H9 (cell line): ENCODE results near the gene HMGCLL1. TPM values are rescaled to one million over a fixed set of nuclear protein-coding genes. Genes with fewer than 3 reads are reported as not detected.

Experiments
- DNase-seq: peaks from one replicate; pipeline ENCODE4 v3.0.0-alpha.2; 2017
- H2AFZ ChIP-seq: one replicate; pipeline ENCODE4 v1.6.1; 2013; ENCODE audit warnings: mild to moderate bottlenecking, low read length, control low read depth, moderate library complexity
- H2AK5ac ChIP-seq: 2 replicates; pipeline ENCODE4 v1.6.1; 2013; ENCODE audit warnings: low read length, control low read depth, mixed read lengths; ENCODE audit not compliant: insufficient read length
- H2BK120ac ChIP-seq: one replicate; pipeline ENCODE4 v1.6.1; 2013; ENCODE audit warnings: low read depth, mild to moderate bottlenecking, low read length, control low read depth, inconsistent platforms; ENCODE audit not compliant: poor library complexity, severe bottlenecking
- H2BK12ac ChIP-seq: 2 replicates; pipeline ENCODE4 v1.6.1; 2013; ENCODE audit warnings: low read length, control low read depth, mixed read lengths, low read depth; ENCODE audit not compliant: insufficient read length
- H2BK15ac ChIP-seq: 2 replicates; pipeline ENCODE4 v1.6.1; 2013; ENCODE audit warnings: low read depth, low read length, control low read depth
- H2BK20ac ChIP-seq: one replicate; pipeline ENCODE4 v1.6.1; 2013; ENCODE audit warnings: low read depth, mild to moderate bottlenecking, low read length, control low read depth, inconsistent platforms; ENCODE audit not compliant: poor library complexity, severe bottlenecking
- H2BK5ac ChIP-seq: 2 replicates; pipeline ENCODE4 v1.6.1; 2013; ENCODE audit warnings: low read length, control low read depth, mixed read lengths; ENCODE audit not compliant: insufficient read length
- H3K14ac ChIP-seq: 2 replicates; pipeline ENCODE4 v1.6.1; 2013; ENCODE audit warnings: low read length, control low read depth; ENCODE audit not compliant: insufficient read depth
- H3K18ac ChIP-seq: 2 replicates; pipeline ENCODE4 v1.6.1; 2013; ENCODE audit warnings: low read depth, mild to moderate bottlenecking, mixed read lengths, low read length, control low read depth; ENCODE audit not compliant: insufficient read length
- H3K23ac ChIP-seq: 2 replicates; pipeline ENCODE4 v1.6.1; 2013; ENCODE audit warnings: low read length, control low read depth, mixed read lengths, low read depth; ENCODE audit not compliant: insufficient read length
- H3K23me2 ChIP-seq: 2 replicates; pipeline ENCODE4 v1.6.1; 2013; ENCODE audit warnings: low read depth, mild to moderate bottlenecking, mixed read lengths, low read length, control low read depth; ENCODE audit not compliant: insufficient read length, poor library complexity, severe bottlenecking
- H3K27ac ChIP-seq: 2 replicates; pipeline ENCODE4 v1.5.1; 2013; ENCODE audit warnings: low read length, control low read depth, mixed read lengths, low read depth; ENCODE audit not compliant: insufficient read length
- H3K27me3 ChIP-seq: 2 replicates; pipeline ENCODE4 v1.6.1; 2013; ENCODE audit warnings: low read length, control low read depth, inconsistent platforms; ENCODE audit not compliant: insufficient read depth
- H3K4ac ChIP-seq: 2 replicates; pipeline ENCODE4 v1.6.1; 2013; ENCODE audit warnings: low read depth, mild to moderate bottlenecking, control low read depth, inconsistent platforms, low read length, moderate library complexity
- H3K4me1 ChIP-seq: 2 replicates; pipeline ENCODE4 v1.6.1; 2013; ENCODE audit warnings: low read length, control low read depth, inconsistent platforms; ENCODE audit not compliant: insufficient read depth
- H3K4me2 ChIP-seq: 2 replicates; pipeline ENCODE4 v1.6.1; 2013; ENCODE audit warnings: low read length, control low read depth, mixed read lengths; ENCODE audit not compliant: insufficient read length, insufficient read depth
- H3K56ac ChIP-seq: 2 replicates; pipeline ENCODE4 v1.6.1; 2013; ENCODE audit warnings: low read depth, mild to moderate bottlenecking, mixed read lengths, low read length, control low read depth; ENCODE audit not compliant: insufficient read length
- H3K79me1 ChIP-seq: 2 replicates; pipeline ENCODE4 v1.6.1; 2013; ENCODE audit warnings: low read depth, mild to moderate bottlenecking, moderate library complexity, low read length, control low read depth, inconsistent platforms; ENCODE audit not compliant: insufficient read depth, poor library complexity, severe bottlenecking
- H3K79me2 ChIP-seq: 2 replicates; pipeline ENCODE4 v1.6.1; 2013; ENCODE audit warnings: low read length, control low read depth, inconsistent platforms; ENCODE audit not compliant: insufficient read depth
- H3K9ac ChIP-seq: 2 replicates; pipeline ENCODE4 v1.6.1; 2013; ENCODE audit warnings: low read length, control low read depth, mixed read lengths; ENCODE audit not compliant: insufficient read length; ENCODE audit errors: extremely low read depth
- H3K9me3 ChIP-seq: one replicate; pipeline ENCODE4 v1.6.1; 2013; ENCODE audit warnings: low read depth, low read length, inconsistent platforms; ENCODE audit not compliant: control insufficient read depth
- H3T11ph ChIP-seq: one replicate; pipeline ENCODE4 v1.6.1; 2013; ENCODE audit warnings: mild to moderate bottlenecking, low read length, control low read depth, inconsistent platforms
- H4K20me1 ChIP-seq: one replicate; pipeline ENCODE4 v1.6.1; 2013; ENCODE audit not compliant: control insufficient read depth, insufficient read length, insufficient read depth
- H4K5ac ChIP-seq: 2 replicates; pipeline ENCODE4 v1.6.1; 2013; ENCODE audit warnings: low read depth, mild to moderate bottlenecking, mixed read lengths, low read length, control low read depth; ENCODE audit not compliant: insufficient read length
- H4K8ac ChIP-seq: replicated peaks from 2 replicates; pipeline ENCODE4 v1.6.1; 2013; ENCODE audit warnings: low read length, control low read depth, mixed read lengths, low read depth; ENCODE audit not compliant: insufficient read length
- H4K91ac ChIP-seq: 2 replicates; pipeline ENCODE4 v1.6.1; 2013; ENCODE audit warnings: low read depth, mild to moderate bottlenecking, moderate library complexity, mixed read lengths, low read length, control low read depth; ENCODE audit not compliant: insufficient read length
- H3K27ac Mint-ChIP-seq, 3 experiments: 2 replicates in 2 of 3; 3 replicates in 1 of 3; pipeline ENCODE4 v1.8.0; 2020 to 2021; ENCODE audit warnings: mixed read lengths in 3 of 3, mild to moderate bottlenecking in 1 of 3, moderate library complexity in 1 of 3
- H3K27me3 Mint-ChIP-seq: 2 replicates; pipeline ENCODE4 v1.8.0; 2021; ENCODE audit warnings: low read depth, mild to moderate bottlenecking, moderate library complexity, mixed read lengths
- H3K36me3 Mint-ChIP-seq, 3 experiments: 2 replicates in 2 of 3; 3 replicates in 1 of 3; pipeline ENCODE4 v1.8.0; 2020 to 2021; ENCODE audit warnings: low read depth in 3 of 3, mixed read lengths in 3 of 3; ENCODE audit not compliant: insufficient read depth in 1 of 3
- H3K4me1 Mint-ChIP-seq, 2 experiments: 2 replicates each; pipeline ENCODE4 v1.8.0; 2020; ENCODE audit warnings: mixed read lengths in 2 of 2
- H3K4me3 Mint-ChIP-seq, 2 experiments: 2 replicates in 1 of 2; 3 replicates in 1 of 2; pipeline ENCODE4 v1.8.0; 2020 to 2021; ENCODE audit warnings: mild to moderate bottlenecking in 2 of 2, mixed read lengths in 2 of 2, moderate library complexity in 1 of 2
- H3K9me3 Mint-ChIP-seq, 2 experiments: 2 replicates in 1 of 2; 3 replicates in 1 of 2; pipeline ENCODE4 v1.8.0; 2020; ENCODE audit warnings: mild to moderate bottlenecking in 2 of 2, mixed read lengths in 2 of 2, moderate library complexity in 1 of 2
- WGBS: extraction: QIAGEN DNeasy Blood & Tissue Kit; methylation state at CpG from one replicate; pipeline ENCODE4 v1.1.7; 2013; ENCODE audit warnings: missing lambda C conversion rate, low lambda C conversion rate, mixed read lengths; ENCODE audit not compliant: insufficient read length; ENCODE audit errors: extremely low coverage; 5-methylcytosine and 5-hydroxymethylcytosine counted together
- total RNA-seq: library from RNA; stranded (reverse); gene quantifications from 2 replicates; pipeline ENCODE4 v1.2.1, GENCODE V29; 2021
- TF ChIP-seq, protein P1 (sequence below): fragments of 200-600 bp; sonication (generic); conservative IDR thresholded peaks from 3 replicates; pipeline ENCODE4 v1.8.0; 2021; ENCODE audit warnings: antibody characterized with exemption, mild to moderate bottlenecking

Gene HMGCLL1
- total RNA-seq, 1 experiment from 2014 or later = 0.24 TPM

DNA sequence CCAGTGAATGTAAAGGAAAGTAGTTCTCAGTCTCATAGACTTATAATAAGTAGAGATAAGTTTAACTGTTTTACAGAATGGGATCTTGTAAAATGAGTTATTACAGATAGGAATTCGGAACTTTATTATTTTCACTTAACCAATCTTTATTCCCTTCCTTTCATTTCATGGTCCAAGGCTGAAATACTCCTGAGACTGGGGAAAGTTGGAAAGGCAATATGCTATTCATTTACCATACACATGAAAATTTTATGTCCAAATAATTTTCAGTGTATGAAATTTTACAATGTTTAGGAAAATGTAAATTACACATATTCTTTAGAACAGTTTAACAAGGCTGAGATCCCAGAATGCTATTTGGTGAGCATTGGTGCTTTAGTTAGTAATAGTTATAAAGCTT, 62.3 kb downstream of the HMGCLL1 start:
- Histone ChIP-seq H2AFZ (no peak overlapping the region), H3K14ac (no peak overlapping the region), H3K4ac (no peak overlapping the region), H2BK120ac (no peak overlapping the region), H3K9me3 (no peaks in the 10 kb centered on the region), H2AK5ac (no peak overlapping the region), H3K4me1 (no peaks in the 10 kb centered on the region), H3K56ac (no peak overlapping the region), H2BK15ac (no peak overlapping the region), H4K91ac (no peak overlapping the region), H3K79me2 (no peaks in the 10 kb centered on the region), H4K20me1 (no peaks in the 10 kb centered on the region), H3K23ac (no peak overlapping the region), H2BK20ac (no peak overlapping the region), H2BK5ac (no peak overlapping the region), H3K27ac (no peak overlapping the region), H4K5ac (no peak overlapping the region), H3K9ac (no peak overlapping the region), H3K27me3 (no peaks in the 10 kb centered on the region), H3K23me2 (no peaks in the 10 kb centered on the region), H2BK12ac (no peak overlapping the region), H3T11ph (no peak overlapping the region), H3K79me1 (no peaks in the 10 kb centered on the region), H4K8ac (no peak overlapping the region), H3K4me2 (no peak overlapping the region), H3K18ac (no peak overlapping the region)
- H3K4me3 Mint-ChIP-seq = no peak overlapping the region
- no peaks in the 10 kb centered on the region for H3K36me3 Mint-ChIP-seq
- no peak overlapping the region for H3K27ac Mint-ChIP-seq
- TF ChIP-seq, protein P1, sequence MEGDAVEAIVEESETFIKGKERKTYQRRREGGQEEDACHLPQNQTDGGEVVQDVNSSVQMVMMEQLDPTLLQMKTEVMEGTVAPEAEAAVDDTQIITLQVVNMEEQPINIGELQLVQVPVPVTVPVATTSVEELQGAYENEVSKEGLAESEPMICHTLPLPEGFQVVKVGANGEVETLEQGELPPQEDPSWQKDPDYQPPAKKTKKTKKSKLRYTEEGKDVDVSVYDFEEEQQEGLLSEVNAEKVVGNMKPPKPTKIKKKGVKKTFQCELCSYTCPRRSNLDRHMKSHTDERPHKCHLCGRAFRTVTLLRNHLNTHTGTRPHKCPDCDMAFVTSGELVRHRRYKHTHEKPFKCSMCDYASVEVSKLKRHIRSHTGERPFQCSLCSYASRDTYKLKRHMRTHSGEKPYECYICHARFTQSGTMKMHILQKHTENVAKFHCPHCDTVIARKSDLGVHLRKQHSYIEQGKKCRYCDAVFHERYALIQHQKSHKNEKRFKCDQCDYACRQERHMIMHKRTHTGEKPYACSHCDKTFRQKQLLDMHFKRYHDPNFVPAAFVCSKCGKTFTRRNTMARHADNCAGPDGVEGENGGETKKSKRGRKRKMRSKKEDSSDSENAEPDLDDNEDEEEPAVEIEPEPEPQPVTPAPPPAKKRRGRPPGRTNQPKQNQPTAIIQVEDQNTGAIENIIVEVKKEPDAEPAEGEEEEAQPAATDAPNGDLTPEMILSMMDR = no peak
- no peak for DNase-seq
- H3K4me1 Mint-ChIP-seq = no peaks in the 10 kb centered on the region
- no peaks in the 10 kb centered on the region for H3K27me3 Mint-ChIP-seq
- WGBS = no CpG with 5 or more reads among the region's 1 CpG
- no peaks in the 10 kb centered on the region for H3K9me3 Mint-ChIP-seq
